ENCODE data around the gene SPOCK3. TPM values are rescaled to one million over a fixed set of nuclear protein-coding genes. Genes with fewer than 3 reads are reported as not detected.

SPOCK3 gene
- total RNA-seq, 6 experiments from 2014 or later = 0.27 to 0.95 (median 0.56) TPM; not detected in 3

GRCh38 chr4:166902941-166903340 is 331.4 kb downstream of the SPOCK3 start:
- intact Hi-C loops (cut with DNase I) = no loop called here
- 23% methylated on average over 1 of the region's 1 CpG for WGBS (ENCODE audit: insufficient coverage, low coverage, low lambda C conversion rate, missing lambda C conversion rate)
- Histone ChIP-seq H3K36me3 (no peaks in the 10 kb centered on the region), H3K27me3 (no peaks in the 10 kb centered on the region), H3K4me1 (no peaks in the 10 kb centered on the region), H3K9me3 (no peaks in the 10 kb centered on the region), H3K4me3 (no peak overlapping the region), H3K27ac (no peak overlapping the region)
- no peak for ATAC-seq
- TF ChIP-seq POLR2A (IDR thresholded peaks at IDR 0.05) (no peak), CTCF (IDR thresholded peaks at IDR 0.05) (no peak)
- DNase-seq = no peak

GRCh38 chr4:166896254-166896653 is 338.0 kb downstream of the SPOCK3 start:
- 39% methylated on average over 2 of the region's 3 CpGs for WGBS (ENCODE audit: insufficient coverage, low coverage, low lambda C conversion rate, missing lambda C conversion rate)
- DNase-seq (no peak), ATAC-seq (no peak)
- TF ChIP-seq CTCF (IDR thresholded peaks at IDR 0.05) = no peak
- TF ChIP-seq POLR2A (IDR thresholded peaks at IDR 0.05) = no peak
- Histone ChIP-seq H3K4me1 (no peaks in the 10 kb centered on the region), H3K36me3 (no peaks in the 10 kb centered on the region), H3K4me3 (no peak overlapping the region), H3K27ac (no peak overlapping the region), H3K27me3 (no peaks in the 10 kb centered on the region), H3K9me3 (no peaks in the 10 kb centered on the region)
- intact Hi-C loops (cut with DNase I) = no loop called here

- Histone ChIP-seq H3K27ac (no peak overlapping the region), H3K36me3 (no peaks in the 10 kb centered on the region), H3K4me3 (no peak overlapping the region), H3K9me3 (no peaks in the 10 kb centered on the region), H3K4me1 (no peaks in the 10 kb centered on the region), H3K27me3 (no peaks in the 10 kb centered on the region)
- intact Hi-C loops (cut with DNase I) = no loop called here
- WGBS (ENCODE audit: insufficient coverage, low coverage, low lambda C conversion rate, missing lambda C conversion rate) = 75% methylated on average over 1 of the region's 1 CpG
- ATAC-seq (no peak), DNase-seq (no peak)
- TF ChIP-seq CTCF (IDR thresholded peaks at IDR 0.05) (no peak), POLR2A (IDR thresholded peaks at IDR 0.05) (no peak)
These were observed 338.5 kb downstream of the SPOCK3 start for GRCh38 chr4:166895771-166896170.

GRCh38 chr4:166887457-166887856 is 346.8 kb downstream of the SPOCK3 start:
- Histone ChIP-seq H3K4me3 (no peak overlapping the region), H3K4me1 (no peaks in the 10 kb centered on the region), H3K9me3 (no peaks in the 10 kb centered on the region), H3K36me3 (no peaks in the 10 kb centered on the region), H3K27me3 (no peaks in the 10 kb centered on the region), H3K27ac (no peak overlapping the region)
- TF ChIP-seq CTCF (IDR thresholded peaks at IDR 0.05) (no peak), POLR2A (IDR thresholded peaks at IDR 0.05) (no peak)
- intact Hi-C loops (cut with DNase I) = no loop called here
- no peak for DNase-seq
- 43% methylated on average over 1 of the region's 1 CpG for WGBS (ENCODE audit: insufficient coverage, low coverage, low lambda C conversion rate, missing lambda C conversion rate)
- no peak for ATAC-seq

- Histone ChIP-seq H3K36me3 (no peaks in the 10 kb centered on the region), H3K27ac (no peak overlapping the region), H3K27me3 (no peaks in the 10 kb centered on the region), H3K4me3 (no peak overlapping the region), H3K4me1 (no peaks in the 10 kb centered on the region), H3K9me3 (no peaks in the 10 kb centered on the region)
- intact Hi-C loops (cut with DNase I) = no loop called here
- ATAC-seq (no peak), DNase-seq (no peak)
- 66% methylated on average over 2 of the region's 2 CpGs for WGBS (ENCODE audit: insufficient coverage, low coverage, low lambda C conversion rate, missing lambda C conversion rate)
- TF ChIP-seq CTCF (IDR thresholded peaks at IDR 0.05) = no peak
These were observed 347.6 kb downstream of the SPOCK3 start for GRCh38 chr4:166886718-166887117.

Data from right lobe of liver (tissue), 6 donors.